Erythroblast (primary cell): ENCODE results near the gene FOXD4L1.
"Not testable (repeated sequence)": the region's sequence is repeated elsewhere in the genome, so short reads cannot be mapped to it uniquely, and the experiment has no call there.

ENCODE experiments used
- GATA1 ChIP-seq: IDR thresholded peaks from 2 replicates; pipeline ENCODE4 v1.6.1; 2011; ENCODE audit warnings: low read depth, mild to moderate bottlenecking, control low read depth, low read length, moderate library complexity
- POLR2A ChIP-seq: IDR thresholded peaks from 2 replicates; pipeline ENCODE4 v1.6.1; 2011; ENCODE audit warnings: mild to moderate bottlenecking, low read length

GRCh38 chr2:113542529-113542928 lies 44.1 kb downstream of the FOXD4L1 start:
- not testable (repeated sequence) for TF ChIP-seq POLR2A, GATA1
